Activated gamma-delta T cell treated with anti-CD3 and anti-CD28 coated beads, Interleukin-2, amount 50 U/mL, for 16 hours (primary cell): ENCODE measurements around the gene SRGAP2B.
"Not testable (repeated sequence)": the region's sequence is repeated elsewhere in the genome, so short reads cannot be mapped to it uniquely, and the experiment has no call there.

Experiments
- DNase-seq: peaks from one replicate; pipeline ENCODE4 v3.0.0-alpha.2; 2020; ENCODE audit warnings: low read depth

Gene SRGAP2B

DNA sequence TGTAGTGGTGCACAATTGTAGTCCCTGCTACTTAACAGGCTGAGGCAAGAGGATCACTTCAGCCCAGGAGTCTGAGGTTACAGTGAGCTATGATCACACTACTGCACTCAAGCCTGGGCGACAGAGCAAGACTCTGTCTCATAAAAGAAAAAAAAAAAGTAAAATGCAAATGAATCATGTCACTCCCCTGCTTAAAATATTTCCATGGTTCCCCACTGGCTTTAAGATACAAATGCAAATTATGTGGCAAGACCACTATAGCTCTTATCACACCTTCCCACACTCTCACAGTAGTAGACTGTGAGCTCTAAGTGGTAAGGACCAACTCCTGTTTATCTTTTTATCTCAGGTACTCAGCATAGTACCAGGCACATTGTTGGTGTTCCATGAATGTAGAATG, 53.6 kb downstream of the SRGAP2B start:
- DNase-seq: not testable (repeated sequence)

DNA sequence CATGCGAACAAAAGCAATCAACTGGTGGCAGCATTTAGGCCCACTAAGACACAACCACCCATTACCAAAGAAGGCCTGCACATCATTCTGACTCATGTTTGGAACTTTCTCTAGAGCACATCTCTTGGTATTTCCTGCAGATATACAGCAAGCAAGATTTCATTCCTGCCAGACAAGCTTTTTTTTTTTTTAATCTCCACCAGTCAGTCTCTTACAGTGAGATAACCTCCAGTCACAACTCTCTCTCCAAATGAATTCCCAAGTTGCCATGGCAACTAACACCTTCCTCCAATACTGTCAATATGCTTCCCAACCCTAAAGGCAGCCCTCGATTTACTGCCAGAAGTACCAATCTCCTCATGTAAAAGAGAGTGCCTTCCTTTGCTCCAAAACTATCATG, 59.1 kb downstream of the SRGAP2B start:
- not testable (repeated sequence) for DNase-seq

DNA sequence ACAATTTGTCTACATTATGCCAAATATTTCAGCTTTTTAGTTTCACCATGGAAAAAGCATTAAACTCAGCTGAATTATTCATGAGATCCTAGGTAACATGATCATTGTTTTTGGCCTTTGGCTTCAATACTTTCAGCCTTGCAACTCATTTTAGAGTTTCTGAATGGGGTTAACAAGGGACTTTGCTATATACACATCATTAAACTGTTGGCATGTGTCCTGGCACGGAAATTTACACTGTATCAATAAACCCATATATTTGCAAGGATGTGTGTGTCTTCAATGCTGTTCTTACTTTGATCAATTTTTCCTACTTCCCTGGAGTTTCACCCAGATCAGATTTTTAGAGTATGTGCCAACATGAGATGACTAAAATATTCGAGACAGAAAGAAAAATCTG, 61.6 kb downstream of the SRGAP2B start:
- not testable (repeated sequence) for DNase-seq

GRCh38 chr1:145027251-145027650, 67.9 kb downstream of the SRGAP2B start:
- not testable (repeated sequence) for DNase-seq

DNA sequence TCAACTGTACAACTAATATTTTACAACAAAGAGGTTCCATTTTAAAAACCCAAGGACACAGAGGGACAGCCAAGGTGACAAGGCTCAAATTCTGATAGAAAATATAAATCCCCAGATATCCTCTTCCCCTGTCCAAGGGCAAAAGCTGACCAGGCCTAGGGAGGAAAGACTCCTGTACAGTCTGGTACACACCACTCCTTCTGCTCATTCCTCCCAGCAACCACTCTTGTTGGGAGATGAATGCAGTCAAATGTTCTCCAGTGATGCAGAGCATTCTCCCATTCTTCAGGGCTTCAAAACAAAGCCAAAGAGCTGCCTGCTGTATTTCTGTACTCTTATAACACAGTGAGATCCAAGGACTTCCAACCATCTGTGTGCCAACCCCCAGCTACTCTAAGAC, 69.8 kb downstream of the SRGAP2B start:
- DNase-seq: not testable (repeated sequence)

- not testable (repeated sequence) for DNase-seq
These were observed 72.9 kb downstream of the SRGAP2B start for GRCh38 chr1:145022259-145022658.

DNA sequence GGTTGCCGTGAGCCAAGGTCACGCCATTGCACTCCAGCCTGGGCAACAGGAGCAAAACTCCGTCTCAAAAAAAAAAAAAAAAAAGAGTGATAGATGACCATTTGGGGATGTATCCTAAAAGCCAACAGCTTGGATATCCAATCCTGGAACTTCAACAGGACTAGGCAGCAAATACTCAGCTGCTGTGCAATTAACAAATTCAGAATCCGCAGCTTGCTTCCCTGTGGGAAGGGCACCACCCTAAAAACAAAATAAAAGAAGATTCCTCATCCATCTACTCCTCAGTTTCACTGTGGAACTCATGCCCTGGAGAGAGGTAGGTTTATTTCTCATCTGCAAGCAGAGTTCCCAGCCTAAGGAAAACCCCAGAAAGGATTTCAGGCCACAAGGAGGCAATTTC, 73.4 kb downstream of the SRGAP2B start:
- DNase-seq: not testable (repeated sequence)

- DNase-seq: not testable (repeated sequence)
These were observed 75.4 kb downstream of the SRGAP2B start for GRCh38 chr1:145019709-145020108.

DNA sequence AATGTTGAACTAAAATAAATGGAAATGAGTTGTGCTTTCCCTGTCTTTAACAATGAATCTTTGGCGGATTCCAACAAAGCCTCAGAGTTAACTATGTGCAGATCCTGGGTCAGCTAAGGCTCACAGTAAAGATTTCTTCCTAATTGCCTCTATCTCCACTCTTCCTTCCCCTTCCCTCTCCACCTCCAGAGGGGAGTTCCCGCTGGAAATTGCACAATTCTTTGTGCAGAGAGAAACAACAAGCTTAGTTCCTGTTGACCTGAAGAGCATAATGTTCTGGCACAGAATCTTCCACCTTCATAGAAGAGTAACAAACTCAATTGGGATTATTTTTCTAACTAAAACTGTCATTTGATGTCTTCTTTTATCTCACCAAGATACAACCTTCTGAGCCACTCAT, 77.4 kb downstream of the SRGAP2B start:
- not testable (repeated sequence) for DNase-seq

- DNase-seq: not testable (repeated sequence)
These were observed 78.7 kb downstream of the SRGAP2B start for GRCh38 chr1:145016492-145016862.

GRCh38 chr1:145015744-145016491, 79.2 kb downstream of the SRGAP2B start:
- not testable (repeated sequence) for DNase-seq

DNA sequence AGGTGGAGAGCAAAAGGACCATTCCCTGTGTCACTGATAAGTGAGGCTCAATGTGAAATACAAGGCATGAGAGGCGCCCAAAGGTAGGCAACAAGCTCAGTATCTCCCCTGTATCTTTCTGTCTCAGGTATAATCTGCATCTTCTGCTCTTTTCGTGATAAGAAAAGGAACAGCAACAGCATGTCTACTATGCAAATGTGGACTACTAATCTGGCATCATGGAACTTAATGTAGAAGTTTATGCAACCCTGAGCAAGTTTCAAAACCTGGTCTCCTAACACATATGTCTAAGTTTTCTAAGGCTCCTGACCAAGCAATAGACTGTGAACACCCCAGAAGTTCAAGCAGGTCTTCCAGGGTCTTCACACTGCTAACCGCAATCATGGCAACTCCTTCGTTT, 81.8 kb downstream of the SRGAP2B start:
- not testable (repeated sequence) for DNase-seq

DNA sequence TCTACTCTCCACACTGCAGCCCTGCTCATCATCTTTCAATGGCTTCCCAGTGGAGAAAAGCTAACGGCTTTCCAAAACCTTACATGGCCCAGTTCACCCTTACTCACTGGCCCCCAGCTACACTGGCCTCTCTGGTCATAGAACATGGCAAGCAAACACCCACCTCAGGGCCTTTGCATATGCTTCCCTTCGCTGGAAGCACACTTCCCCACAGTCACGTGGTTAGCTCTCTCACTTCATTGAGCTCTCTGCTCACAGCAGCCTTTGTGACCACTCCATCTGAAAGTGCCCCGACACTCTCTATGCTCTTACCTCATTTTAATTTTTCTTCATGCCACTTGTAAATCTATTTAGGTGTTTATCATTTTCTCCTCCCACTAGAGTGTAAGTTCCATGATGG, 83.3 kb downstream of the SRGAP2B start:
- not testable (repeated sequence) for DNase-seq

- not testable (repeated sequence) for DNase-seq
These were observed 84.5 kb downstream of the SRGAP2B start for GRCh38 chr1:145010580-145010979.

DNA sequence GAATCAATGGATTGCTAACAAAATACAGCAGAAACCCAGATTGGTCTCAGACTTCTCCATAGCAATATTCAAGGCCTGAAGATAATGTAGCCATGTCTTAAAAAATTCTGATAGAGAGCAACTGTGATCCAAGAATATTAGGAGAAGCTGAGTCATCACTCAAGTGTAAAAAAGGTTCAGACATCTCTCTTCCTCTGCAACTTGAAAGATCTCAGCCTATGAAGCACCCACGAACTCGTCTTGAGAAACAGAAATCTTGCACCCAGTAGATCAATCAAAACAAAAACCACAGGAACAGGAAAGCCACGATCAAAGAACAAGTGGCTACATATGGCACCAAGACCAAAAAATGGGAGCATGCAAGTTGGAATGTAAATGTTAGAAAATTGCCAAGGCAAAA, 85.2 kb downstream of the SRGAP2B start:
- DNase-seq: not testable (repeated sequence)

GRCh38 chr1:145008388-145008787, 86.7 kb downstream of the SRGAP2B start:
- DNase-seq: not testable (repeated sequence)

DNA sequence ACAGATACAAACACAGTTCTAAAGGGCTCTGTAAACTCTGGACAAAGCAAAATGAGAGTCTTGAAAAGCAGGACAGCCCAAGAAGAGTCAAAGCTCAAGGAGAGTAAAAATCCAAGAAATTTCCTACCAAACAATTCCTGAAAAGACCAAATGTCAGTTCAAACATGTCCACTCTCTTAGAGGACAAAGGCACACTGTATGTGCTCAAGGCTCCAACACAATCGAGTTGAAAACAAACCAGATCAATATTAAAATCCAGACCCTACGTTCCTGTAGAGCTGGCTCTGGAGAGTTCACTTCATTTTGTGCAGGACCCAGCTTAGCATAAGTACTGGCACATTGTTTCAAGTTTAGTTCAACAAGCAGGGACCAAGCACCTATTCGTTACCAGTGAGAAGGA, 90.0 kb downstream of the SRGAP2B start:
- DNase-seq: not testable (repeated sequence)

GRCh38 chr1:145001381-145001780, 93.7 kb downstream of the SRGAP2B start:
- not testable (repeated sequence) for DNase-seq

GRCh38 chr1:145000743-145001326, 94.3 kb downstream of the SRGAP2B start:
- DNase-seq: not testable (repeated sequence)

DNA sequence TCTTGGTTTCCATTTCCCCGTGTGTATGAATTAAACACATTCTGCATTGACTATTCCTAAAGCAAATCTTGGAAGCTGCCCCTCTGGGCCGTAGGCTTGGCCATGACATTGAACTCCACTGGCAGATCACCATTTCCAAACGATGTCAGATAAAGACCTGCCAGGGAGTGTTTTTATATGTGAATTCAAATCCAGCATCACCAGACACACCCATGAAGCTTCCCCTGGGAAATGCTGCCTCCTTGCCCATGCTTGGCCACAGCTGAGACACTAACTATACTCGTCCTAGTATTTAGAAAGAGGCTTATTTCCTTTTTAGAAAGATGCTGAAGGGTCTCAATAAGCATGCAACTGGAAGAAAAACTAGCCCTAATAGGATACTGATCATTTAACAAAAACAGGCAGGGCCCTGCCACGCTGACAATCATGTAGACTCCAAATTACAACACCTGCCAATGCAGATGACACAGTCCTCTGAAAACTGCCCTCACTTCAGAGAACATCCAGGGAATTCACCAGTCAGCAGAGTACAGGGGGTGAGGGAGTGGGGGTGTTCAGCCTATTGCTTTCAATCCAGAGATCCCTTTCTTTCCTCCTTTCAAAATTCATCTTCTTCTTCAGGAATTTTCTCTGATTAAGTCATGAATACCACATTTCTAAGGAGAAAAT, 94.9 kb downstream of the SRGAP2B start:
- DNase-seq: not testable (repeated sequence)

GRCh38 chr1:144998981-144999273, 96.2 kb downstream of the SRGAP2B start:
- DNase-seq: not testable (repeated sequence)

- DNase-seq: not testable (repeated sequence)
These were observed 96.8 kb downstream of the SRGAP2B start for GRCh38 chr1:144998134-144998980.
